AG04449 (cell line): ENCODE measurements around the gene GSTM3.

Experiments
- CTCF ChIA-PET: fragments of 350-600 bp; formaldehyde crosslinking; extraction: SDS; loops from one replicate; lab custom pipeline; 2021; ENCODE audit warnings: antibody characterized with exemption; lab: Yijun Ruan, JAX
- POLR2A ChIA-PET: fragments of 400-600, 350-600 bp; formaldehyde crosslinking; extraction: SDS; loops from one replicate; lab custom pipeline; 2020; ENCODE audit warnings: antibody characterized with exemption, inconsistent platforms; lab: Yijun Ruan, JAX
- DNase-seq: peaks from one replicate; pipeline ENCODE4 v3.0.0-alpha.2; 2010; ENCODE audit warnings: low read depth, low spot score
- H3K4me3 ChIP-seq: 2 replicates; pipeline ENCODE4 v1.5.1; 2011; ENCODE audit warnings: low read depth, mild to moderate bottlenecking, control low read depth, low read length
- TF ChIP-seq, protein P1 (sequence below): IDR thresholded peaks from one replicate; pipeline ENCODE4 v1.5.1; 2011; ENCODE audit warnings: mild to moderate bottlenecking, moderate library complexity, low read length, control low read depth, inconsistent platforms; ENCODE audit not compliant: insufficient read depth; ENCODE audit errors: missing control alignments

Gene GSTM3

GRCh38 chr1:109787211-109787844 is 46.5 kb upstream of the GSTM3 start:
- TF ChIP-seq, protein P1, sequence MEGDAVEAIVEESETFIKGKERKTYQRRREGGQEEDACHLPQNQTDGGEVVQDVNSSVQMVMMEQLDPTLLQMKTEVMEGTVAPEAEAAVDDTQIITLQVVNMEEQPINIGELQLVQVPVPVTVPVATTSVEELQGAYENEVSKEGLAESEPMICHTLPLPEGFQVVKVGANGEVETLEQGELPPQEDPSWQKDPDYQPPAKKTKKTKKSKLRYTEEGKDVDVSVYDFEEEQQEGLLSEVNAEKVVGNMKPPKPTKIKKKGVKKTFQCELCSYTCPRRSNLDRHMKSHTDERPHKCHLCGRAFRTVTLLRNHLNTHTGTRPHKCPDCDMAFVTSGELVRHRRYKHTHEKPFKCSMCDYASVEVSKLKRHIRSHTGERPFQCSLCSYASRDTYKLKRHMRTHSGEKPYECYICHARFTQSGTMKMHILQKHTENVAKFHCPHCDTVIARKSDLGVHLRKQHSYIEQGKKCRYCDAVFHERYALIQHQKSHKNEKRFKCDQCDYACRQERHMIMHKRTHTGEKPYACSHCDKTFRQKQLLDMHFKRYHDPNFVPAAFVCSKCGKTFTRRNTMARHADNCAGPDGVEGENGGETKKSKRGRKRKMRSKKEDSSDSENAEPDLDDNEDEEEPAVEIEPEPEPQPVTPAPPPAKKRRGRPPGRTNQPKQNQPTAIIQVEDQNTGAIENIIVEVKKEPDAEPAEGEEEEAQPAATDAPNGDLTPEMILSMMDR, result no peak
- POLR2A ChIA-PET, result no interaction called here
- CTCF ChIA-PET, result interaction anchor here (0.5 to 28.0 kb wide), 11 partner anchors 9 to 221 kb away, joined by 3 to 1425 read pairs (median 4); partner anchors contain the start of gene AHCYL1
- no peak for DNase-seq
- no peak overlapping the region for H3K4me3 ChIP-seq

DNA sequence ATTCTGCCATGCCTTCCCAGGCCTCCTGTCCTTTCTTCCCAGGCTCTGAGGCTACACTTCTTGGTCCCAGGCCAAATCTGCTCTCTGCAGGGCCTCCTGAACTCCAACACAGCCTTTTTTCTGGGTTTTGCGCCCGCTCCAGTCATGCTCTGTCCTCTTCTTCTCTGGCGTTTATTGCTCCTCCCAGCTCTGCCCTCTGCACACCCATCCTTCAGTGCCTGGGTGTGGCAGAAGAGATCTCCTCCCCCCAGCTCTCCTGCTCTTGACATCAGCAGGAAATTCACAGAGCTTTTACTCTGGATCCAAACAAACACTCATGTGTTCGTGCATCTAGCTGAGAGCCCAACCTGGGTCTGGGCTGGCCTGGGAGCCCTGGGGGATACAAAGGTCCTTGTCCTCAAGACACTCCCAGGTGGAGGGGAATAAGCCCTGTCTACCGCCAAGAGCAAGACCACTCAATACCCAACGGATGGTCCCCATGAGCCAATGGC is 45.7 kb upstream of the GSTM3 start:
- CTCF ChIA-PET, result interaction anchor here (0.6 to 28.0 kb wide), 7 partner anchors 9 to 221 kb away, joined by 3 to 1425 read pairs (median 12); partner anchors contain the start of gene AHCYL1
- no peak overlapping the region for H3K4me3 ChIP-seq
- no peak for DNase-seq
- POLR2A ChIA-PET, result no interaction called here
- TF ChIP-seq, protein P1, result no peak

GRCh38 chr1:109786112-109786480 is 45.3 kb upstream of the GSTM3 start:
- ChIA-PET POLR2A (no interaction called here), CTCF (interaction anchor here (0.6 to 28.0 kb wide), 7 partner anchors 8 to 240 kb away, joined by 4 to 1425 read pairs (median 12); partner anchors contain the start of gene AHCYL1)
- H3K4me3 ChIP-seq, result no peak overlapping the region
- DNase-seq, result no peak
- TF ChIP-seq, protein P1, result no peak

DNA sequence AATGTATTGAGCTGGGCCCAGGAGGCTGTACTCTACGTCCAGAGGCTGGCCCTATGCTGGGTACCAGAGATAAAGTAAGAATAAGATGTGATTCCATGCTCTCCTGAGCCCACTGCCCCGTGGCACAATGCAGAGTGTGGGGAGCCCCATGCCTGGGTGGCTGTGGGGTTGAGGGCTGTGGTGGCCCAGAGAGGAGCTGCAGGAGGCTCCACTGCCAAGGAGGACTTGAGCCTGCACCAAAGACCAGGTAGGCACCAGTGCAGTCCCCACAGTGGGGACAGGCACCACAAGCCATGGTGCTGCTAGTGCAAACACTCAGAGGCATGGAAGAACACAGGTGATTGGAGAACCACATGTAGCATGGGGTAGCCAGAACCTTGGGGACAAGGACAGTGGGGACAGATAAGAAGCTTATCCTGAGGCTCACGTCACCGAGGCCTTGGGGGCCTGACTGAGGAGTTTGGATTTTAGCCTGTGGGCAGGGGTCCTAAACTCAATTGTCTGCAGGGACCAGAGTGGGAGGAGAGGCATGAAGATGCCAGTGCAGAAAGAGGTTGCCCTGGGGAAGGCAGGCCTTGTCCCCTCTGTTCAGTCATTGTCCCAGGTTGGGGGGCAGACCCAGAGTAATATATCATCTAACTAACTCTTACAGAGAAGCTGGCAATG is 44.7 kb upstream of the GSTM3 start:
- POLR2A ChIA-PET, result no interaction called here
- CTCF ChIA-PET, result interaction anchor here (1.6 to 28.0 kb wide), 5 partner anchors 8 to 240 kb away, joined by 4 to 1425 read pairs (median 31); partner anchors contain the start of gene AHCYL1
- DNase-seq, result no peak
- TF ChIP-seq, protein P1, result no peak
- H3K4me3 ChIP-seq, result no peak overlapping the region

- TF ChIP-seq, protein P1, result no peak
- H3K4me3 ChIP-seq, result no peak overlapping the region
- no peak for DNase-seq
- POLR2A ChIA-PET, result no interaction called here
- CTCF ChIA-PET, result interaction anchor here (1.3 to 28.0 kb wide), 6 partner anchors 7 to 239 kb away, joined by 4 to 1425 read pairs (median 16); partner anchors contain the start of gene AHCYL1
These were observed 43.9 kb upstream of the GSTM3 start for GRCh38 chr1:109784551-109785252.
